ENCODE data around the gene NDST3.

The NDST3 gene

DNA sequence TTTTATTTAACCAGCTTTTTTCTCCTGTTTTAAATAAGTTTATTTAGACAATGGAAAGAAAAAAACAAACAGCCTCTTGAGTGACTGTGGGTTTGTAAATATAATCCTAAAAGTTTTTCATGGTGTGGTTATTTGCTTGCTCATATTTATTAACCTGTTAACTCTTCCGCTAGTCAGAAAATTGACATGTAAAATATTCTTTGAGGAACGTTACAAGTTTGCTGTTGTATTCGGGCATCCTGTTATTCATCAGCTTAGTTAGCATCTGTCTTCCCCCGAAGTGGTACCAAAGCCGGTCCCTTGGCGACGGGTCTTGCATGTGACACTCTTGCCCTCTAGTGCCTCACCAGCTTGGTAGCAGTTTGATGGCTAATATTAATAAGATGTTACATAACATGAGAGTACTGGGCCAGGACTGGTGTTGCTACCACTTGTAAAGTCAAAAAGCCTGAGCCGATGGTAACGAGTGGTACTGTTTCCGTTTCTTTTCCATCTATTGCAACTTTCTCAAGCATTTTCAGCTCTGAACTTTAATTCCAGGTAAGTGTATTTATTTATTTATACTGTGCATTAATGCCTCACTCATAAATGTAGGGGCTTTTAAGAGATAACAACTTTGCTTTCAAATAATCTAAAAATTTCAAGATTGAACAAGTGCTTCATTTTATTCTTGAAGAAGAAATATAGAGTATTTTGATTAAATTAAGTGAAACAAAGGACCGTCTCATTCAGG lies at the start of gene NDST3:
NDST3 (plus strand) TSS at position 434 of the 733 bp plus-strand sequence. CDS start 19,425 bp downstream, outside the sequence.
- peak; percentile 34 for DNase-seq

DNA sequence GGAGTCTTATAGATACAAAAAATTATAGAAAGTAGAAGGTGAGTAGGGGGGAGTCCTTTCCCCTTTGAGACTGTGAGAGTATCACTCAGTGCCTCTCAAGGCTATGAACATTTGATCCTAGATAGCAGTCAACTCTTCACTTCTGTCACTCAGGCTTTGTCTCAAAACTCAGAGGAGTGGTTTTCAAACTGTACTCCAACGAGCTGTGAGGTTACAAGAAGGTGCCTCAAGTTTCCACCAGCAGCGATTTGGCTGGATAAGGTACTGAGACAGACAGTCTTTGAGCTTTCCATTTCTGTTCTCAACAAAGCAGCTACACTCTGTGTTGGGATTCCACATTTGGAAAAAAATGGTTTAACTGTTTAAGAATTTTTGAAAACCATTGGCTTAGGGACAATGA lies 48.0 kb upstream of the NDST3 start:
- DNase-seq: no peak

DNA sequence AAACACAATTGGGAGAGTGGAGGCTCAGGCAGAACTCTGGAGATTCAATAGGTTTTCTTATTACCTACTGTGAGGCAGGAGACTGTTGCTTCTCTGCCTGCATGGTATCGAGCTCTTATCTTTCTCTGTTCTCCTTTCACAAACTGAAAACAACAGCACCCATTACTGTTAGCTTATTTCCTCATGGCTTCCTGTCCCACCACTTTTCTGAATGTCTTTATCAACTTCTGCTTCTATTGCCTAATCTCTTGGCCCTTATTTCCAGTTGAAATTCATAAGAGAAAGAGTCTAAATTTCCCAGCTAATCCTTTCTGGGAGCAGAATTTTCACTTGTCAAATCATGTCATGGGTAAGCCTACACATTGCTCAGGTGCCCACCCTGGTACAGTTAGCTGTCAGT lies 46.8 kb upstream of the NDST3 start:
- DNase-seq: no peak

DNA sequence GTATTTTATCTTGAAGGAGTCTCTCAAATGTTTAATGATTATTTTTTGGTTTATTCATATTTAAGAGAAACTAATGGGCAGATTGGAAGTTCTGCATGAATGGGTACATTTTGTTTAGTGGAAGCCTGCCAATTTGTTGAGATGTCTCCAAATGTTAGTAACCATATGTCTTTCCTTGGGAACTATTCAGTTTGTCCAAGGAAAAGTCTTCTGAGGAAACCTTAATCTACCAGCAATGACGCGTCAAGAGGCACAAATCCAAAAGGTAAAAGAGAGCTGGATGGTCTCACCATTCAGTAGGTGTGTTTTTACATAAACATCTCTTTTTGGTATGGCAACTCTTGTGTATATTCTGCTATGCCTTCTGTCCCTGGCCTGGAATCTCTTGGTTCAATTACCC lies 37.4 kb upstream of the NDST3 start:
- no peak for DNase-seq

DNA sequence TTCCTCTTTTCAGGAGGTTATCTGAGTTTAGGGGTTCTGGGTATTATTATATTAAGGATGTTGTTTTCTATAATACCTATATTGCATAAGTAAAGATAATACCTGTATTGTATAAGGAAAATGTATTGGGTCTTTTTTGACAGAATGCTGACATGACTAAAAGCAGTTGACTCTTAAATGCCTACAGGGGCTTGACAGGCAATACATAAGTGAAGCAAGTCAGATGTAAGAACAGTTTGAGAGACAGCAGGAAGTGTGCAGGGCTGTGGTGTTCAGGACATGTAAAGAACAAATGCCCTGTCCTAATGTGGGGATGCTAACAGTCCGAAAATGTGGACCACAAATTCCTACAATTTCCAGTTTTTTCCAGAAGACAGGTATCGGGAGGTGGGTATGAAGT lies 30.2 kb upstream of the NDST3 start:
- no peak for DNase-seq

DNA sequence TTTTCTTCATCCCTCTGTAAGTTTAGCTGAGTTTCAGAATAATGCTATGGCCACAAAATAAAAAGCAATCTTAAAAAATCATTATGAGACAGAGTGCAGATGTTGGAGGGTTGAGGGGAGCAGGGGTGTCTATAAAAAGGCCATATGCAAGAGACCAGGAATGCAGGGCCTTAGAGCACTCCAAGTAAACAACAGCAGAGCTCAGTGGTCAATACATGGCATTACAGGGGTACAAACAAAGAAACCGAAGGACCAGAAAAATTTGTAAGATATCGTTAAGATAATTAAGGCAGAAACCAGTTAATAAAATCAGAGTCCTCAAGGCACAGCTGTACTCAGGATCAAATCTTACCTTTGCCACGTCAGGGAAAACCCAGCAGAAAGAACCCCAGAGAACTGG lies 28.4 kb upstream of the NDST3 start:
- no peak for DNase-seq

DNA sequence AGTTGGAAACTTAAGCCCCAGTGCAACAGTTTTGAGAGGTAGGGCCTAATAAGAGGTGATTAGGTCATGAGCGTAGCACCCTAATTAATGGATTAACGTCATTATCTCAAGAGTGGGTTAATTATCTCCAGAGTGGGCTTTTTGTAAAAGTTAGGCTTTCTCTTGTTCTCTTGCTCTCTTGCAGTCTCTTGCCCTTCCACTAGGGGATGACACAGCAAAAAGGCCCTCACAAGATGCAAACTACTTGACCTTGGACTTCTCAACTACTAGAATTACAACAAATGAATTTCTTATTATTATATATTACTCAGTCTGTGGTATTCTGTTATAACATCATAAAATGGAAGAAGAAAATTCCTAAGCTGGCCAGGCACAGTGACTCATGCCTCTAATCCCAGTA lies 22.1 kb upstream of the NDST3 start:
- no peak for DNase-seq

DNA sequence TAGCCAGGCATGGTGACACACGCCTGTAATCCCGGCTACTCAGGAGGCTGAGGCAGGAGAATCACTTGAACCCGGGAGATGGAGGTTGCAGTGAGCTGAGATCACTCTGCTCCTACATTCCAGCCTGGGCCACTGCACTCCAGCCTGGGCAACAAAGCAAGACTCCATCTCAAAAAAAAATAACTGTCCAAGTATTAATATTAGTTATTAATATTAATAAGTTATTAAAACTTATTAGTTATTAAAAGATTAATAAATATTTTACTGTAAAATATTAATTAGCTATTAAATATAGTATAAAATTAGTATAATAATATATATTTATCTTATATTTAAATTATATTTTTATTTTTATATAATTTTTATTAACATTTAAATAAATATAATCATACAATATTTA lies 19.5 kb upstream of the NDST3 start:
- no peak for DNase-seq

DNA sequence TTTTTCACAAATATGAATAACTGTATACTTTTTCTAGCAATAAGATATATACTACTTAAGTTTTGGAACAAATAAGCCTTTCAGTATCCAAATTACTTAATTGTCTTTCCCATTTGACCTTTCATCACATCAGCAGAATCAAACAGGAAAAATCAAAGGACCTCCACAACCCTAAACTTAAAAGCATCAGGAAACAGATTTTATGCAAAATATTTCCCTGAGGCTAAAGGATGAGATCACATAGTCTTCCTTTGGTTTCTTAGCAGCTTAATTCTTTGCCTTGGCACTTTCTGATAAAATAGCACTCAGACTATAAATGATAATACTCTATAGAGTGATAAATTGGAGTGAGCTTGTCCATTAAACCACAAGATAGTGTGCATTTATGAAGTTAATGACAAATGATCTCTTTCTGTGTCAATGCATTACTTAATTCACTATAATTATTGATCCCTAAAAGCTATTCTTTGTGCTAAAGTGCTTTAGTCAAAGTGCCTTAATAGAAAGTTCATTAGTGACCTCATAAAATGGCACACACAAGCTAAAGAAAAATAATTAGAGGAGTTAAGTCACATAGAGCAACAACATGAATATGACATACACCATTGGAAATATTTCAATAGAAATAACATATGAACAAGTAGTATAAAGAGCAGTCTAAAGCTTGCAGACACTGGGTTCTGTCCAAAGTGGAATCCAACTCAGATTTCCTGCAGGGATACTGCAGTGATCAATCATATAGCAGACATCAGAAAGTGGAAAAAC lies 15.7 kb upstream of the NDST3 start:
- DNase-seq: no peak

DNA sequence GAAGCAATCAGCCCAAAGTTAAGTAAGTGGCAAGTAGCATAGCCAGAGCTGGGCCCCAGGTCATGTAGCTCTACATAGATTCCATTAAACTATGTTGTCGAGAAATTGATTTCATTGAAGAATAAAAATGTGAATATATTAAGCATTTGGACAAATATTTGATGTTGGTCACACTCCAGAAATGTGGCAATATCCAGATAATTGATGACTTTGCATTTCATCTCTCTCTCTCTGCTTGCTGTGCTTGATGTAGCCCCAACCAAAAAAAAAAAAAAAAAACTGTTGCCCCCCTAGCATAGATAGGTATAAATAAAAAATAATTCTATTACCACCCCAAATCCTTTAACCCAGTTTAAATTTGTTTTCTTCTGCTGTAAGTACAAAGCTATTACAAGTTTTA lies 7.5 kb upstream of the NDST3 start:
- DNase-seq: no peak

DNA sequence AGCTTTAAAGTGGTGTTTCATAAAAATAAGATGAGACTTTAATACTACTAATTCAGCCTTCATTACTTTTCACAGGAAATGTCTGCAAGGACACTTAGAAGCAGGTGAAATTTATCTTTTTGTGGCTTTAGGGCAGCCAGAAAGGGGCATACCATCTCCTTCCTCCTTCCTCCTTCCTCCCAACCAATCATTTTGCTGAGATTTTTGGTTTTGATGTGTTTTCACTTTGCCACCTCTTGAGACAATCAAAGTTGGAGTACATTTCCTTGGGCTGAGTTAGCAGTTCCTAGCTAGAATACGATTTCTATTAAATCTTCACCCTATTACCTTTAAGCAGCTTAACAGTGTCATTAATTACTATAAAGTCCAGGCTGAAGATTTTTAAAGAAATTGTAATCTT lies 5.1 kb upstream of the NDST3 start:
- DNase-seq: no peak

DNA sequence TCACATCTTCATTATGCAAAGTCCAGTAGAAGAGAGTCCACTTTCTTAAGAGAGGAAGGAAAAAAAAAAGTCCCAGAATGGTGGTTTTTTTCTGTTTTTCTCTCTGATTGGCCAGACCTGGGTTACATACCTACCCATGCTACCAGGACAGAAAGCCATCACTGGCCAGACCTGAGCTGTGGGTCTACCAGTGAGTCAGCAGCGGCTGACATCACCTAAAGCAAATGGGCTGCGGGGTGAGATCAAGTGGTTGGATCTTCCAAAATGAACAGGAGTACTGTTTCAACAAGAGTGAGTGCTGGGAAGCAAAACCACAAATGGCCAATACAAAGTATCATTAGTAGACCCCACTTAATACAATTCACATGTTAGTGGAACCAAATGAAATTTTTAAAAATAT lies 1.6 kb upstream of the NDST3 start:
- no peak for DNase-seq

DNA sequence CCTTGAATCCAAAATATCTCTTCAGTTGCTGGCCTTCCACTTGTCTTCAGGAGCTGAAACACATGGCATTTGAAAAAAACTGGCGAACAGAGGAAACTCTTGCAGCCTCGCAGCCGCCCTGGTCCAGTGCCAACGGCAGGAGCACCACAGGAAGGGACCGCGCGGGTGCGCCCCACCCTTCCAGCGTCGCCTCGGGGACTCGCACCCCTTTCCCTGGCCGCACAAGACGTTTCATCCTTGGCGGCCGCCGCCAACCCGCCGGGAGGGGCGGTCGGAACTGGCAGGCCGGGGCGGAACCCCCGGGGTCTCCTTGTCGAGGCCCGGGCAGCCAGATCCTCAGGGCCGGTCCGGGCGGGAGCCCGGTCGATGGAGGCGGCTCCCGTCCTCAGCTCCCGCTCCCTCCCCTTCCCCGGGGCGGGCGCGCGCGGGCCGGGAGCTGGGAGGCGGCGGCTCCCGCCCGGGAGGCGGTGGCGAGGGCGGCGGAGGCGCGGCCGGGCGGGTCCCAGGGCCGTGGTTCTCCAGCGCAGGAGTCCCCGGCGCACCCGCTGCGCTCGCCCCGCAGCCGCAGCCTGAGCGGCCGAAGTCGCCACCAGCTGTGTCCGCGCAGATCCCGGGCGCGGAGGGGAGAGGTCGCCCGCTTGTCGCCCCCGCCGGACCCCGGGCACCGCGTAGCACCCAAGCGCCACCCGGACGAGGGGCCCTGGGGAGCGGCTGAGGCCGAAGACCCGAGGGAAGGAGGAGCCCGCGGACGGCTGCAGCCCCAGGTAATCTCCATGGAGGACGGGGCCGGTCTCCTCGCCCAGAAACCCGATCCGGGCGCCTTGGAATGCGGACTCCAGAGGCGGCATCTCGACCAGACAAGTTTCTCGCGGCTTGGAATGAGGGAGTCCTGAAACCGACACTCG lies 886 bp upstream of the NDST3 start:
- DNase-seq: peak; percentile 7

DNA sequence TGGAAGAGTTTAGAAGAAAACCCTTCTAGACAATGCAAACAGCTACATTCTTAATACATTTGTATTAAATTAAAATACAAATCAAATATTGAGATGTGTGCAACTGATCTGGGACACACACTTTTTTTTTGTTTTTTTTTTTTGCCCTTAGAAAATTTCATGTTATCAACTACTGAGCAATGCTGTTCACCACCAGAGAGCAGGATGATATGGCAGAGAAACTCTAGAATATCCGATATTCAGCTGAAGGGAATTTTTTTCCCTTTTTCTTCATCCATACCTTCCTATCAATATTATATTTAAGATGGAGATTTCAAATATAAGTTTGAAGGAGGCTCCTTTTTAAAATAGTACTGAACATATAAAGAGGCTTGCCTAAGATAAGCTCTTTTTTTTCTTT lies 1.0 kb downstream of the NDST3 start:
- no peak for DNase-seq

DNA sequence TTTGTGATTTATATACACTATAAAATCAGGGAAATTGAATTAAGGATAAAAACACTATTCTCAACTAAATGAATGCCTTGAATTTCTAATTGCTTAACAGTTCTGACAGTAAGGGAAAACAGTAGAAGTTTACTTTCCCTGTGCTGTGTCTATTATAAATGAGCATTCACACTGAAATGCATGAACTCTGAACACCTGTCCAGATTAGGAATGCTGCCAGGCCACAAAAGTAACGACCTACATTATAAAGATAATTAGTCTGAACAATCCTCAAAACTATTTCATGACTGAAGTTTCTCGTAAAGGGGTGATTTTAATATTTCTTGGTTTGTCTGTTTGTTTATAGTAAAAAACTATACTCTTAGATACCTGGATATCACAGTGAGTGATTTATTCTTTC lies 2.0 kb downstream of the NDST3 start:
- DNase-seq: no peak

DNA sequence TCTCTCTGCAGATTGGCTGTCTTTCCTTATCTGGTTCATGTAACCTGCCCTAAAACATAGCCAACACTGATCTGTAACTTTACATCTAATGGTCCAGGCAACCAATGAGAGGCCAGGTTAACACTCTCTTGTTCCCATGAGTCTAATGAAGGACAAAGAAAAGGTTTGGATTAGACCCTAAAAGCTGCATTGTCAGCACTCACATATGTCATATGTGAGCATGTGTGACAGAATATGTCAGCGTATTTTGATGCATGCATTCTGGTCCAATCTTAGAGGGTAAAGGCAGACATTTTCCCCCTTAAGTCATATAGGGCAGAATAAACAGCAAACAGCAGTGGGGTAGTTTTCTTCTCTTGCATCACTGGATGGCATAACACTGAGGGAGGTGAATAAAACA lies 3.7 kb downstream of the NDST3 start:
- no peak for DNase-seq

DNA sequence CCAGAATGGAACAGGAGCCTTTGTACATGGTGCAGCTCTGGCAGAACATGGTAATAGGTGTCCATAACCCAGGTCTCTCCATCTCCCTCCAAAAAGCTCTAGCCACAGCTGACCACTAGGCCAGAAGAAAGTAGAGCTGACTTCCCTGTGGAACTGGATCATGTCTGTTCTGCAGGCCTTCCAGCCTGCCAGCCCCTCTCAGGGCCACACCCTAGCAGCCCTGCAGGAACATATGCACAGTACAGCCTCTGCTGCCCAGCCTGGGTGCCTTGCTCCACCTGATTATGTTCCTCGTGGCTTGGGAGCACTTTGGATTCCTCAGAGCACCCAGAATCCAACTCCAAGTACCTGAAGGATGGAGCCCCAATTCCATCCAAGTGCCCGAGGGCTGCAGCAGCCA lies 12.0 kb downstream of the NDST3 start:
- DNase-seq: no peak

DNA sequence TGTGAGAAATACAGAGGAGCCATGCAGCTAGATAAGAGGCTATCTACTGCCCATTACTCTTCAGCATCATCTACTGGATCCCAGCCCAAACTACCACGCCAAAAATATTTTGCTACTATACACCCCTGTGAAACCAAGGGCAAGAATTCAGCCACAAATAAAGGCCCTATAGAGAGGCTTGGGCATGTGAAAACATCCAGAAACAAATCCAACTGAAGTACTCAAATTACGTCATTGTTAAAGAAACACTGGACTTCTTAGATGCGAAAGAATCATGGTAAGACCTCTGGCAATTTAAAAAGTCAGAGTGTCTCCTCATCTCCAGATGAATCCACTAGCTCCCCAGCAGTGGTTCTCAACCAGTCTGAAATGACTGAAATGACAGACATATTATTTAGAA lies 12.8 kb downstream of the NDST3 start:
- no peak for DNase-seq

DNA sequence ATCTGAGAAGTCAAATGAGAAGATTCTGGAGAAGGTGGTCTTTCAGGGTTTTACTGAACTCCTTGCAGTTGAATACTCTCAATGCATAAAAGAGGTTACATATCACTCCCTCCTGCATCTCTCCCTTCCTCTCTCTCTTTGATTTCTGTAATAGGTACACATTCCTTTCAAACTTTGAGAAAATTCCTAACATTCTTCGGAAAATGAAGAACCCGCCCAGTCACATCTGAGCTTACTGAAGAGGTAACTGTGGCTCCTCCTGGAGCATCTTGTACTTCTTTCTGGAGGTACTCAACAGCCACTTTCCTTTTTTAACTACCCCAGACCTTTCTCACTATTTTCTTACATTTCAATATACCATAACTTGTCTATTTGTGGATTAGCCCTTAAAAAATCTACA lies 24.7 kb downstream of the NDST3 start:
- DNase-seq: no peak

DNA sequence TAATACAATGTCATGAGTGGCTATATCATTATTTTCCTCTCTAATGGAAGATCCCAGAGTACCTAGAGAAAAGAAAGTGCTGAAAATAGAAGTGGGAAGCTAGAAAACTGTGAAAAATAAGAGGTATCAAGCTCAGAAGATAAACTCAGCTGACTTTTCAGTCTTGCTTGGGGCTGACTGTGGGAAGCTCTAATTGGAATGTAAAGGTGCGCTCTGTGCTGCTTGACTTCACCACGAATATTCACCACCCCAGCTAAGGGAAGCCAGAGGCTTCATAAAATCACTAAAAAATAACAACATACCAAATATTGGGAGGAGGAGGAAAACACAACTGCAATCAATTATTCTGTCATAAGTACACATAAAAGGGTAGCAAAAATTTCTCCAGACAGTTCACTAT lies 25.1 kb downstream of the NDST3 start:
- no peak for DNase-seq

DNA sequence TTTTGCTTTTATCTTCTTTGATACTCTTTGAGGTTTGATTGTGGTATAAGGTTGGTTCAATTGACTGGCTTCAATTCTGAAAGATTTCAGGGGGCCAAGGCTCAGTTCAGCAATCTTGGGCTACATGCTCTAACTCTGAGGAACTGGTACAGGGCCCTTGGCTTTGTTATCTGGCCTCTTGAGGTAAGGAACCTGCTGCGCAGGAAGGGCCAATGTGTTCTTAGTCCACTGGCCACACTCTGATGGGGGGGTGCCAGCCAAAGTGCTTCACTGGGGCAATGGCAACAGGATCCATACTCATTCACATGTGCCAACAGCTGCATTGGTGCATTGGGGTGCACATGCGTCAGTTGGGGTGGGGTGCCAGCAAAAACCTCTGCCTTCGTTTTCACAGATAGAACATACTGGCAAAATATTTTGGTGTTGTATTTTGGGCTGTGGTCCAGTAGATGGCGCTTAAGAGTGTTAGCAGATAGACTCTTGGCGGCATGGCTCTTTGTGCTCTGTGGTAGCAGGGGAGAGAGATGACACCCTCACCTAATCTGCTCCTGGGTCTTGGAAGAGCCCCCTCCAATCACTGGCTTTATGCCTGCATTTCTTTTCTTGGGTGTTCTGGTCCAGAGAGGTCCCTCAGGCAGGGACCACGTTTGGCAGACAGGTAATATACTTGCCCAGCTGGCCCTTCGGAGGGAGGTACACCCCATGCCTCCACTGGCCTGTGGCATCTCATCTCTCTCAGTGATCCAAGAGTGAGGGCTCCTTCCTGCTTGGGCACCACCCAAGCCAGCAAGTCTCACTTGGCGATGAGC lies 42.9 kb downstream of the NDST3 start:
- peak; percentile 12 for DNase-seq

DNA sequence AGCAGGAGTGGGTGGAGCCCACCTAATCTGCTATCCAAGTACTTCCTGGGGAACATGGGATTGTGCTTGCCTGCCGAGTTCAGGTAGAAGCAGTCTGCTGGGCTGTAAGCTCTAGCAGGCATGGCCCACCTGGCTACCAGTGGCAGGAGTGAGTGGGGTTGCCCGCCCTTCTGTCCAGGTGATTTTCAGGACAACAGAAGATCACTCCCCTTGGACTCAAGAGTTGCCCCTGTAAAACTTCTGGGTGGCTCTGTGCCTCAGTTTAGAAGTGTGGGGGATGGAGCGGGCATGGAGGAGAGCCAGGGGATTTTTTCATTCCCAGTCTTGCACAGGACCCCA lies 43.5 kb downstream of the NDST3 start:
- no peak for DNase-seq

DNA sequence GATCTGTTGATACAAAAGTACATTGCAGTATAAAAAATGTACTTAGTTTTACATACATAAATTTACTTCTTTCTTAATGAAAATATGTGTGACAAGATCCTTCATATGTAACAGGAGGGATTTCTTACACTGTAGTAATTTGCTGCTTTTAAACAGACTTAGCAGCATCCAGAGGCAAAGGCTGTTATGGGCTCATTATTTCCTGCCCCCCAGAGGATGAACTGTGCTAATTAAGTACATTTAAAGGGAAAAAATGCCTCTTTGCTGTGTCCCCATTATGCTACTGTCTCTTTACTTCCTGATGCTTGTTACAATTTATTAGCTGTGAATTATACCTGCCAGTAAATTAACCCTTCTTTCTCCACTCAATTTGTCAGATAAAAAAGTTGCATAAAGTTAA lies 47.1 kb downstream of the NDST3 start:
- no peak for DNase-seq

Measured in RPMI8226 (cell line).